Prostate gland (tissue), 2 donors: Measurements from ENCODE around the gene OR1N2.

Experiments used
- POLR2AphosphoS5 ChIP-seq: sonication (generic); formaldehyde crosslinking; IDR thresholded peaks from one replicate; pipeline ENCODE4 v1.6.1; 2017; ENCODE audit warnings: antibody characterized with exemption
- TF ChIP-seq, protein P1 (sequence below), 4 experiments: fragments of 200-600 bp in 2 of 4; fragments of 450-650 bp in 2 of 4; sonication (generic) in 2 of 4; IDR thresholded peaks; 1 replicate in 3 of 4; 2 replicates in 1 of 4; pipeline ENCODE4 v1.5.1; 2016 to 2019; ENCODE audit warnings: antibody characterized with exemption in 4 of 4, mild to moderate bottlenecking in 2 of 4, moderate library complexity in 2 of 4

- TF ChIP-seq, protein P1, sequence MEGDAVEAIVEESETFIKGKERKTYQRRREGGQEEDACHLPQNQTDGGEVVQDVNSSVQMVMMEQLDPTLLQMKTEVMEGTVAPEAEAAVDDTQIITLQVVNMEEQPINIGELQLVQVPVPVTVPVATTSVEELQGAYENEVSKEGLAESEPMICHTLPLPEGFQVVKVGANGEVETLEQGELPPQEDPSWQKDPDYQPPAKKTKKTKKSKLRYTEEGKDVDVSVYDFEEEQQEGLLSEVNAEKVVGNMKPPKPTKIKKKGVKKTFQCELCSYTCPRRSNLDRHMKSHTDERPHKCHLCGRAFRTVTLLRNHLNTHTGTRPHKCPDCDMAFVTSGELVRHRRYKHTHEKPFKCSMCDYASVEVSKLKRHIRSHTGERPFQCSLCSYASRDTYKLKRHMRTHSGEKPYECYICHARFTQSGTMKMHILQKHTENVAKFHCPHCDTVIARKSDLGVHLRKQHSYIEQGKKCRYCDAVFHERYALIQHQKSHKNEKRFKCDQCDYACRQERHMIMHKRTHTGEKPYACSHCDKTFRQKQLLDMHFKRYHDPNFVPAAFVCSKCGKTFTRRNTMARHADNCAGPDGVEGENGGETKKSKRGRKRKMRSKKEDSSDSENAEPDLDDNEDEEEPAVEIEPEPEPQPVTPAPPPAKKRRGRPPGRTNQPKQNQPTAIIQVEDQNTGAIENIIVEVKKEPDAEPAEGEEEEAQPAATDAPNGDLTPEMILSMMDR (IDR thresholded peaks at IDR 0.05): no peak
- TF ChIP-seq POLR2AphosphoS5: no peak
These were observed 15.0 kb downstream of the OR1N2 start for GRCh38 chr9:122567901-122568300.
